RWPE2 (cell line): Measurements from ENCODE around the gene NEURL1.

Experiments
- ATAC-seq: fragments of 200-7000 bp; cut with Tn5 transposase; 3 replicates; pipeline ENCODE4 v1.9.1; 2021; ENCODE audit warnings: low read depth
- DNase-seq: peaks from one replicate; pipeline ENCODE4 v3.0.0-alpha.2; 2020; ENCODE audit warnings: low spot score
- H3K27ac ChIP-seq: fragments of 450-650 bp; 2 replicates; pipeline ENCODE4 v1.5.1; 2017; ENCODE audit warnings: mild to moderate bottlenecking; ENCODE audit not compliant: poor library complexity, severe bottlenecking
- H3K27me3 ChIP-seq: fragments of 250-450 bp; sonication (Bioruptor Pico); 2 replicates; pipeline ENCODE4 v1.5.1; 2021; ENCODE audit warnings: mild to moderate bottlenecking, moderate library complexity; ENCODE audit not compliant: insufficient read depth, poor library complexity, severe bottlenecking
- H3K36me3 ChIP-seq: fragments of 250-450 bp; sonication (Bioruptor Pico); 2 replicates; pipeline ENCODE4 v1.5.1; 2020; ENCODE audit warnings: low read depth, mild to moderate bottlenecking, moderate library complexity
- H3K4me1 ChIP-seq: fragments of 250-450 bp; sonication (Bioruptor Pico); 2 replicates; pipeline ENCODE4 v1.5.1; 2021; ENCODE audit warnings: mild to moderate bottlenecking, moderate library complexity; ENCODE audit not compliant: insufficient read depth, poor library complexity, severe bottlenecking
- H3K4me3 ChIP-seq: fragments of 250-450 bp; sonication (Bioruptor Pico); 2 replicates; pipeline ENCODE4 v1.5.1; 2021; ENCODE audit warnings: mild to moderate bottlenecking, moderate library complexity; ENCODE audit not compliant: severe bottlenecking
- H3K9me3 ChIP-seq: fragments of 250-450 bp; sonication (Bioruptor Pico); 2 replicates; pipeline ENCODE4 v1.5.1; 2021; ENCODE audit warnings: mild to moderate bottlenecking, moderate library complexity; ENCODE audit not compliant: severe bottlenecking
- CTCF ChIP-seq: fragments of 450-650 bp; IDR thresholded peaks from one replicate; pipeline ENCODE4 v1.5.1; 2017; ENCODE audit warnings: mild to moderate bottlenecking, moderate library complexity; ENCODE audit not compliant: poor library complexity, severe bottlenecking

NEURL1 gene

DNA sequence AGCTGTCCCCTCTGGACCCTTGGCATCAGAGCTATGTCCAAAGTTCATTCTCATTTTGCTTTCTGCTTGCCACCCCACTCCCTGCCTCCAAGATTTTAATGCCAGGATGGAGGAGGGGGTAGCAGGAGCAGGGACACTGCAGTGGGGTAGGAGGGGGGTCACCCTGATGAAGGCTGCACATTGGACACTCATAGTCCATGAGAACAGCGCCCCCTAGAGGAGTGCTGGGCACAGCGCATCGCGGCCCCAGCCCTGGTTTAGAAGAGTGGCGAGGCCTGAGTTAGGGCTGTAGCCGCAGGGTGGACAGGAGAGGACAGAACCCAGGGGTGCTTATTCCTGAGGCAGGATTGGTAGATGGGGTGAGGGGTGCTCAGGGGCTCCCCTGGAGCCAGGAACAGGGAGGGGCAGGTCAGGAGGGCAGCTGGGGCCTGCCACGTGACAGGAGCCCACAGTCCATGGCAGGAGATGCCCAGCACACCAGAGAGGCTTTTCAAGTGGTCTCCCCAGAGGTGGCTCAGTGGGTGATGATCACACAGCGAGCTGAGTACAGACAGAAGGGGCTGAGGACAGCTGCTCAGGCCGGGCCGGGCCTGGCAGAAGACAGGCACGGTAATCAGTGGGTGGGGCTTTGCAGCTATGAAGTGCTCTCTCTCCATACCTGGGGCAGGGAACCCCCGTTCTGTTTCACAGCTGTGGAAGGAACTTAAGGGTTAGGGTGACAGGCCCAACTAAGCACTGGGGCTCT lies 71.4 kb downstream of the NEURL1 start:
- DNase-seq (no peak), ATAC-seq (no peak)

GRCh38 chr10:103566536-103566935 lies 73.0 kb downstream of the NEURL1 start:
- H3K4me3 ChIP-seq, result no peak overlapping the region
- no peaks in the 10 kb centered on the region for H3K36me3 ChIP-seq
- no peak for ATAC-seq
- no peaks in the 10 kb centered on the region for H3K9me3 ChIP-seq
- H3K4me1 ChIP-seq, result no peaks in the 10 kb centered on the region
- H3K27me3 ChIP-seq, result no peaks in the 10 kb centered on the region
- no peak overlapping the region for H3K27ac ChIP-seq
- no peak for DNase-seq
- TF ChIP-seq CTCF, result no peak

More for the DNA sequence above, 71.4 kb downstream of the NEURL1 start:
- no peaks in the 10 kb centered on the region for H3K4me1 ChIP-seq
- no peaks in the 10 kb centered on the region for H3K27me3 ChIP-seq
- H3K27ac ChIP-seq, result no peak overlapping the region
- H3K36me3 ChIP-seq, result no peaks in the 10 kb centered on the region
- TF ChIP-seq CTCF, result peak; percentile 54
- H3K9me3 ChIP-seq, result no peaks in the 10 kb centered on the region
- no peak overlapping the region for H3K4me3 ChIP-seq

DNA sequence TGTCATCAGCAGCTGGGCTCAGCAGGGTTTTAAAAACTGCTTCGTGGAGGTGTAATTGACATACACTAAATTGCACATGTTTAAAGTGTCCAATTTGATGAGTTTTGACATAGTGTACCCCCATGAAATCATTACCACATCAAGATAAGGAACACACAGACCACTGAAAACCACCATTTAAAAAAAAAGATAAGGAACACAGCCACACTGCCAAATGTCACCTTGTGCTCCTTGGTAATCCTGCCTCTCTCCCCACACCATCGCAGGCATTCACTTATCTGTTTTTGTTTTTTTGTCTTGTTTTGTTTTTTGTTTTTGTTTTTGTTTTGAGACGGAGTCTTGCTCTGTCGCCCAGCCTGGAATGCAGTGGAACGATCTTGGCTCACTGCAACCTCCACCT lies 75.0 kb downstream of the NEURL1 start:
- Histone ChIP-seq H3K9me3 (no peaks in the 10 kb centered on the region), H3K27ac (no peak overlapping the region), H3K4me3 (no peak overlapping the region), H3K36me3 (no peaks in the 10 kb centered on the region), H3K27me3 (no peaks in the 10 kb centered on the region), H3K4me1 (no peaks in the 10 kb centered on the region)
- no peak for DNase-seq
- ATAC-seq, result no peak
- TF ChIP-seq CTCF, result no peak

GRCh38 chr10:103569896-103570295 lies 76.4 kb downstream of the NEURL1 start:
- DNase-seq (no peak), ATAC-seq (no peak)
- Histone ChIP-seq H3K4me1 (no peaks in the 10 kb centered on the region), H3K4me3 (no peak overlapping the region), H3K9me3 (no peaks in the 10 kb centered on the region), H3K27me3 (no peaks in the 10 kb centered on the region), H3K36me3 (no peaks in the 10 kb centered on the region), H3K27ac (no peak overlapping the region)
- TF ChIP-seq CTCF, result no peak
